MCF 10A (cell line): ENCODE results near the gene TNPO1. TPM values are rescaled to one million over a fixed set of nuclear protein-coding genes. Genes with fewer than 3 reads are reported as not detected.

Experiments used
- BruUV-seq: library from RNA; stranded (reverse); fragments of 400-500 nt; replicated peaks from 2 replicates; lab custom pipeline; 2021; lab: Mats Ljungman, UMichigan
- CTCF ChIA-PET: fragments of 300-600 bp; sonication (Branson Sonifier 250); formaldehyde crosslinking; extraction: SDS; loops from one replicate; lab custom pipeline; 2021; ENCODE audit warnings: antibody characterized with exemption, inconsistent platforms; lab: Yijun Ruan, JAX
- POLR2A ChIA-PET: fragments of 300-600, 350-650 bp; sonication (Branson Sonifier 250); formaldehyde crosslinking; extraction: SDS; loops from one replicate; lab custom pipeline; 2020; ENCODE audit warnings: antibody characterized with exemption, inconsistent platforms; lab: Yijun Ruan, JAX
- DNase-seq: peaks from one replicate; pipeline ENCODE4 v3.0.0-alpha.2; 2018; ENCODE audit not compliant: unreplicated experiment
- H3K27ac Mint-ChIP-seq: one replicate; pipeline ENCODE4 v1.8.0; 2022; ENCODE audit warnings: mild to moderate bottlenecking, low read depth, mixed read lengths; ENCODE audit not compliant: unreplicated experiment
- H3K27me3 Mint-ChIP-seq: one replicate; pipeline ENCODE4 v1.8.0; 2022; ENCODE audit warnings: mixed read lengths; ENCODE audit not compliant: insufficient read depth, unreplicated experiment
- H3K36me3 Mint-ChIP-seq: one replicate; pipeline ENCODE4 v1.8.0; 2022; ENCODE audit warnings: mild to moderate bottlenecking, moderate library complexity, mixed read lengths; ENCODE audit not compliant: insufficient read depth, unreplicated experiment
- H3K4me1 Mint-ChIP-seq: one replicate; pipeline ENCODE4 v1.8.0; 2022; ENCODE audit warnings: mixed read lengths; ENCODE audit not compliant: insufficient read depth, unreplicated experiment
- H3K4me3 Mint-ChIP-seq: one replicate; pipeline ENCODE4 v1.8.0; 2022; ENCODE audit warnings: mild to moderate bottlenecking, moderate library complexity, mixed read lengths; ENCODE audit not compliant: unreplicated experiment
- H3K9me3 Mint-ChIP-seq: one replicate; pipeline ENCODE4 v1.8.0; 2022; ENCODE audit warnings: mixed read lengths; ENCODE audit not compliant: unreplicated experiment
- CTCF ChIP-seq: fragments of 200-600 bp; IDR thresholded peaks from one replicate; pipeline ENCODE4 v1.8.0; 2022; ENCODE audit warnings: antibody characterized with exemption, mild to moderate bottlenecking; ENCODE audit not compliant: unreplicated experiment
- intact Hi-C: fragments of 100-400 bp; cut with micrococcal nuclease; formaldehyde crosslinking; loops from 2 replicates; pipeline ENCODE4 v1.14.1; 2022
- total RNA-seq: library from RNA; stranded (reverse); gene quantifications from 2 replicates; pipeline ENCODE4 v1.2.3, GENCODE V29; 2022

Gene TNPO1
- total RNA-seq, 1 experiment from 2014 or later, result 167 TPM

GRCh38 chr5:72906806-72907205 lies 90.3 kb downstream of the TNPO1 start:
- CTCF ChIA-PET, result interaction anchor here (0.7 kb wide), 1 partner anchor 438 kb away, joined by 3 read pairs; no protein-coding TSS in a partner anchor
- no peak for TF ChIP-seq CTCF
- Mint-ChIP-seq H3K27me3 (no peaks in the 10 kb centered on the region), H3K4me1 (no peaks in the 10 kb centered on the region), H3K4me3 (no peak overlapping the region), H3K9me3 (no peaks in the 10 kb centered on the region), H3K27ac (no peak overlapping the region), H3K36me3 (peaks cover 88% of the 10 kb centered on the region)
- no peak for DNase-seq
- intact Hi-C loops, result no loop called here
- POLR2A ChIA-PET, result interaction anchor here (1.0 to 1.6 kb wide), 2 partner anchors 11 to 19 kb away, joined by 3 read pairs; no protein-coding TSS in a partner anchor
- no TSS peak for BruUV-seq

- ChIA-PET POLR2A (no interaction called here), CTCF (interaction anchor here (0.6 to 0.7 kb wide), 2 partner anchors 106 to 159 kb away, joined by 4 to 6 read pairs; no protein-coding TSS in a partner anchor)
- TSS peak; percentile 43 for BruUV-seq
- intact Hi-C loops, result no loop called here
- TF ChIP-seq CTCF, result no peak
- no peak for DNase-seq
- no peak overlapping the region for H3K4me3 Mint-ChIP-seq
- H3K4me1 Mint-ChIP-seq, result no peaks in the 10 kb centered on the region
- no peaks in the 10 kb centered on the region for H3K9me3 Mint-ChIP-seq
- peaks cover 82% of the 10 kb centered on the region for H3K36me3 Mint-ChIP-seq
- no peak overlapping the region for H3K27ac Mint-ChIP-seq
- H3K27me3 Mint-ChIP-seq, result no peaks in the 10 kb centered on the region
These were observed 92.2 kb downstream of the TNPO1 start for GRCh38 chr5:72908664-72909063.

- Mint-ChIP-seq H3K4me3 (no peak overlapping the region), H3K27me3 (no peaks in the 10 kb centered on the region), H3K9me3 (no peaks in the 10 kb centered on the region), H3K36me3 (peaks cover 64% of the 10 kb centered on the region), H3K4me1 (no peaks in the 10 kb centered on the region), H3K27ac (peak overlapping the region; percentile 2)
- no peak for TF ChIP-seq CTCF
- DNase-seq, result no peak
- CTCF ChIA-PET, result no interaction called here
- POLR2A ChIA-PET, result interaction anchor here (1.0 to 2.0 kb wide), 5 partner anchors 16 to 40 kb away, joined by 3 to 8 read pairs (median 5); partner anchors contain the start of gene FCHO2
- no TSS peak for BruUV-seq
- intact Hi-C loops, result no loop called here
These were observed 100.9 kb downstream of the TNPO1 start for GRCh38 chr5:72917371-72917776.

GRCh38 chr5:72920690-72921502 lies 104.4 kb downstream of the TNPO1 start:
- H3K27ac Mint-ChIP-seq, result no peak overlapping the region
- H3K36me3 Mint-ChIP-seq, result peaks cover 35% of the 10 kb centered on the region
- CTCF ChIA-PET, result interaction anchor here (0.6 to 1.4 kb wide), 3 partner anchors 36 to 530 kb away, joined by 3 to 4 read pairs (median 4); no protein-coding TSS in a partner anchor
- peak; percentile 45 for DNase-seq
- no peaks in the 10 kb centered on the region for H3K27me3 Mint-ChIP-seq
- POLR2A ChIA-PET, result interaction anchor here (0.9 to 2.3 kb wide), 5 partner anchors 8 to 95 kb away, joined by 3 to 18 read pairs (median 3); partner anchors contain the start of gene FCHO2
- intact Hi-C loops, result loop anchor here (1.0 to 5.0 kb wide), 4 partner anchors 110 to 531 kb away; no protein-coding TSS in a partner anchor
- no peaks in the 10 kb centered on the region for H3K9me3 Mint-ChIP-seq
- no peaks in the 10 kb centered on the region for H3K4me1 Mint-ChIP-seq
- H3K4me3 Mint-ChIP-seq, result no peak overlapping the region
- TF ChIP-seq CTCF, result peak; percentile 38
- no TSS peak for BruUV-seq
